ENCODE measurements around the gene MXI1.

The MXI1 gene

DNA sequence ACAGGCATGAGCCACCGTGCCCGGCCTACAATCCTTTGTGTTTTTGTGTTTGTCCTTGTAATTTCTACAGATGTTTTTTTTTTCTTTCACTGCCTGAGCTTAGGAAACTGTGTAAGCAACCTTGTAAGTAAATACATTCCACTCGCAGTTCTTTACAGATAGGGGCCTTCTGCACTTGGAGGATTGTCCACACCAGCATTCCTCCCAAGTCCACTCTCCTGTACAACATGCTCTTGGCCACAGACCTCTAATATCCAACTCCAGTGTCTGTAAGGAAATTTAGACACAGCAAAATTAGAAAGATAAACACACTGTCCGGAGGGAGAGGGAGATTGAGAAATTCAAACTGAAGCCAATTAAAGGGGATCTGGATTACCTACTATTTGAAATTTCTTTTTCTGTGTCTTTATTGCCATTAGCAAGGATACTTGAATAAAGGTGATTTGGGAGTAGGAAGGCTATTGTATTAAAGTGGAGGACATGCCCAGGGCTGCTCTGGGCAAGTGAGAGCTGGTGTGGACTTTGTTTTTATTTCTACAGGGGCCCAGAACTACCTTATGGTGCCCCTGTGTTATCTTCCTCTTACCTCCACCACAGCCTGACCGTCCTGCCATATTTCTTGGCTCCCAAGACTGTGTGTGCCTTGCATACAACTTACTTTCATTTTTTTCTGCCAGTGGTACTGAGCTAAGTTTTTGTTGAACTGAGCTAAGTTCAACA lies 9.7 kb downstream of the MXI1 start:
- DNase-seq: no peak

GRCh38 chr10:110217662-110218008 lies 10.2 kb downstream of the MXI1 start:
- DNase-seq: no peak

DNA sequence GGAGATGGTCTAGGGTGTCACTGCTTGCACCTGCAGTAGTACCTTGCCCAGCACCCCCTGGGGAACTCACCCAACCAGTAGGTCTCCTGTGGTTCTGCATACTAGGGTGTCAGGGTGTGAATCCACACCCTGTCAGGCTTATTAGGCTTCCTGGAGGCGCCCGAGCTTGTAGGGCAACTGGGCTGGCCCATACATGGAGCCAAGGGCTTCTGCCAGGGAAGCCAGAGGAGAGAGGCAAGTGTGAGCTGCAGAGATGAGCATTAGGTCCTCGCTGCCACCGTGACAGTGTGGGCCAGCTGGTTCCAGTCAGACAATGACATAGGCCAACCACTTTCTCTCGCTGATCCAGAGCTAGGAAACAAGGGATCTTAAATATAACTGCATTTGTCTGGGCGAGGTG lies 11.2 kb downstream of the MXI1 start:
- no peak for DNase-seq

DNA sequence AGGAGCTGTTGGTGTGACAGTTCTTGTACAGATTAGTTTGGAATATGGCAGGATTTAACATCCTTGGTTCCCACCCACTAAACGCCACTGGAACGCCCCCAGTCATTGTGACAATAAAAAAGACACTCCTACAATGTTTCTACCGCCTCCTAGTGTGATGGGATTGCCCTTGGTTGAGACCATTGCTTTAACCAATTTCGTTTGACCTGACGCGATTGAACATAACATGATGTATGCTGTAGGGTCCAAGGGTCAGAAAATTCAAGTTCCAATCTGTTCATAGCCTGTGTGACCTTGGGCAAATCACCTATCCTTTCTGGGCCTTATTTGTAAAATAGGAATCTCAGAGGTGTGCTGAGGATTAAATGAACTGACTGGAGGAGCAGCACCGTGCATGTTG lies 12.5 kb downstream of the MXI1 start:
- no peak for DNase-seq

GRCh38 chr10:110220398-110220797 lies 13.0 kb downstream of the MXI1 start:
- DNase-seq: no peak

DNA sequence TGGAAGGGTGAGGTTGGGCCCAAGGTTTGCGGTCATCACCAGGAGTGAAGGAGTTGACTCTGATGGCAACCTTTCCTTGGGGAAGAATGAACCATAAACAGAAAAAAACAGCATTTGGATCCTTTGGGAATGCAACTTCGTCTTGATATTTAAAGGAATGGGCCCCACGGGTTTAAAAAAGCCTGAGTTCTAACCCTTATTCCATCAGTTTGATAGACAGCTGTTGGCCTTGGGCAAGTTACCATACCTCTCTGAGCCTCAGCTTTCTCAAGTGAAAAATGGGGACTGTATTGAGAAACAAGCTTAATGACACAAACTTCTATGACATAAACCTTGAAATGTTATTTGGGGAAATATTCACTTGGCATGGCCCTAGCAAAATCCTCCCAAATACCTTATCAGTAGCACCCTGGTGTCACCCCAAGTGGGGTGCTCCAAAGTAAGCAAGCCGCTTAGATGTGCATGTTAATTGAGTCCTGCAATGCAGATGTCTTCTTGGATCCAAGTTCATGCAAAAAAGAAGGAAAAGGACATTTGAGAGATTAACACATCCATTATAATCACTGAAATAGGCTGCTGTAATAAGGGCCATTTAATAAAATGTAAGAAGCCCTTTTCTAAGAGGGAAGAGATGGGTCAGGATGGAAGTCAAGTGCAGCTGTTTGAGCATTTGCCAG lies 13.8 kb downstream of the MXI1 start:
- DNase-seq: no peak

DNA sequence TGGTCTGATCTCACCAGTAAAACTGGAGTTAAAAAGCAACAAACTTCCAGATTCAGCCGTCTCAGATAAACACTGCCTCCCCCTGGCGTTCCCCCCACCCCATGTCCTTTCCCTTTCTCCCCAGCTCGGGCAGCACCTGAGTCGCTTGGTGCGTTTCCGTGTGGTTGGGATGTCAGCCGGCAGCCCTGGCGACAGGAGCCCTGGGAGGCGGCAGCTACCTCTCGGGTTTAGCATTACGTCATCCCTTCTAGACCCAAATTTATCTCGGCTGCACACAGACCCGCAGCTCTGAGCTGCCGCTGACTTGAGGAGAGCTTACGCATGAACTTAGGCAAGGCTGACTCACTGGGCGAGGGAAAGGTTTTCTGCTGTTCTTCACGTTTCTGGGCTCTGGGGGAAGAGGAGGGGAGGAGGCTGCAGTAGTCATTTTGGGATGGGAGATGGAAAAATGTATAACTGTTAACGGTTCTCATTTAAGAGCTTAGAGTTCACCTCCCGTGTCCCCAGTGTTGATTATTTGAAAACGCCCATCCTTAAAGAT lies 14.4 kb downstream of the MXI1 start:
- peak; percentile 88 for DNase-seq

GRCh38 chr10:110222641-110223297 lies 15.4 kb downstream of the MXI1 start:
- DNase-seq: no peak

DNA sequence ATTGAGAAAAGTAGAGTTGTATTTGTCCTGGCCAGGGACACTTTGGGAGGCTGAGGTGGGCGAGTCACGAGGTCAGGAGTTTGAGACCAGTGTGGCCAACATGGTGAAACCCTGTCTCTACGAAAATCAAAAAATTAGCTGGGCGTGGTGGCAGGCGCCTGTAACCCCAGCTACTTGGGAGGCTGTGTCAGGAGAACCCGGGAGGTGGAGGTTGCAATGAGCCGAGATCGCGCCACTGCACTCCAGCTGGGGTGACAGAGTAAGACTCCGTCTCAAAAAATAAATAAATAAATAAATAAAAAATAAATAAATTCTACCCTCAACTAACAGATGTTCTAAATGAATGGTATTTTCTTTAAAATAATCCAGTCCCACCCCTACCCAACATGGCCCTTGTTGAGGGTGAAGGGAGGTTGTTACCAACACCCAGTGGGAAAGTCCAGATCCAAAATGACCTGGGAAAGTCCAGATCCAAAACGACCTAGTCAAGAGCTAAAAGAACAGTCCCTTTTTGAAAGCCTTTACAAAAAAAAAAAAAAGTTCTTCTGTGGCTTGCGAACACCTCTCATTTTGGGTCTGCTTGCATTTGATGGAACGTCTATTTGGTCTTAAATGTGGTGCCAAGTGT lies 16.0 kb downstream of the MXI1 start:
- no peak for DNase-seq

DNA sequence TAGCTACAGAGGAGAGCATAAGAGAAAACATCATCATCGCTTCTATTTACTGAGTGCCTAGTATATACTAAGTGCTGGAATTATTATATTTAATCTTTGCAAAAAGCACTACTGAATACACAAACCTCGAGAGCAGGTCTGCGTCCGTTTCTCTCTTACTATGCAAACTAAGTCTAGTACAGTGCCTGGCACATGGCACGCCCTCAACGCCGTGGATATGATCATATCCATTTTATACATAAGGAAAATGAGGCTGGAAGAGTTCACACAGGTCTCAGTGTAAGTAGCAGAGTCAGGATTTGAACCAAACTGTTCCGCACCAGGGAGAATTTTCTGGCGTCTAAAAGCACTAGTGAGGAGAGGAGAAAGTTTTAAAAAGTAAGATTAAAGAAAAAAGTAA lies 17.6 kb downstream of the MXI1 start:
- DNase-seq: no peak

- DNase-seq: no peak
Observed at GRCh38 chr10:110225441-110225755, 18.0 kb downstream of the MXI1 start.

DNA sequence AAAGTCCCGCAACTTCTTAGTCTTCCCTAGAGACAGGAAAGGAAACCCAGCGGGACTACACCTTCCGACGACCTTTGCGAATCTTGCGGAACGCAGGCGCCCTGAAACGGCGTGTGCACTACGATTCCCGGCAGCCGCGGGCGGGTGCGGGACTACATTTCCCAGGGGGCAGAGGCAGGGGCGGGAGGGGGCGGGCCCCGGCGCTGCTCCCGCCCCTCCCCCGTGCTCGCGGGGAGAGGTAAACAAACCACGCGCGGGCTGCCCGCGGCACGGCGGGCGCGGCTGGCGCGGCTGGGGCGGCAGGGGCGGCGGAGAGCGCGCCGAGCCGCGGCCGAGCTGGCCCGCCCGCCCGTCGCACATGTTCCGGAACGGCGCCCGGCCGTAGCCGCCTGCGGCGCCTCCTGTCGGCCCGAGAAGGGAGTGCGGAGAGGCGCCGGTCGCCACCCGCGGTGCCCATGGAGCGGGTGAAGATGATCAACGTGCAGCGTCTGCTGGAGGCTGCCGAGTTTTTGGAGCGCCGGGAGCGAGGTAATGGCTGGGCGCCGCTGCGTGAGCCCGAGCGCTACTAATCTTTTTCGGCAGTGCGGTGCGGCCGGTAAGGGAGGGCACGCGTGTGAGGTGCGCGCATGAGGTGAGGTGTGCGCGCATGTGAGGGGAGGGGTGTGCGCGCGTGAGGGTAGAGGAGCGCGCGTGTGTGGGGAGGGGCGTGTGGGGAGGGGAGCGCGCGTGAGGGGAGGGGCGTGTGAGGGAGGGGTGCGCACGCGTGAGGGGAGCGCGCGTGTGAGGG lies 18.5 kb downstream of the MXI1 start:
- peak; percentile 93 for DNase-seq

- DNase-seq: peak; percentile 83
Observed at GRCh38 chr10:110226543-110226925, 19.1 kb downstream of the MXI1 start.

DNA sequence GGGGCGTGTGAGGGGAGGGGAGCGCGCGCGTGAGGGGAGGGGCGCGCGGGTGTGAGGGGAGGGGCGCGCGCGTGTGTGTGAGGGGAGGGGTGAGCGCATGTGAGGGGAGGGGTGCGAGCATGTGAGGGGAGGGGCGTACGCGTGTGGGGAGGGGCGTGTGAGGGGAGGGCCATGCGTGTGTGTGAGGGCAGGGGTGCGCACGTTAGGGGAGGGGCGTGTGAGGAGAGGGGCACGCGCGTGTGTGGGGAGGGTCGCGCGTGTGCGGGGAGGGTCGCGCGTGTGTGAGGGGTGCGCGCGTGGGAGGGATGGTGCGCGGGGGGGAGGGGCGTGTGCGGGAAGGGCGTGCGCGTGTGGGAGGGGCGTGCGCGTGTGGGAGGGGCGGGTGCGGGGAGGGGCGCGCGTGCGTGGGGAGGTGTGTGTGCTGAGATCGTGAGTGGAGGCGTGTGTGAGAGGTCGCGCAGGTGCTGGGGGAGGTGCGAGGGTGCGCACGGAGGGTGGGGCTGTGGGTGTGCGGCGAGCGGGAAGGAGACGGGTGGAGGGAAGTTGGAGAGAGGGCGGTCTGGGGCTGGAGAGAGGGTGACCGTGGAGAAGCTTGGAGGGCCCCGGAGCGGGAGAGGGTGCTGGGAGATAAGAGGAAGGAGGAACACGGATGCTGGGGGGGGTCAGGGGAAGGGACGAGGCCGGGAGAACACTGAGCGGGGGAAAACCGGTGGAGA lies 19.7 kb downstream of the MXI1 start:
- DNase-seq: peak; percentile 39

GRCh38 chr10:110228066-110228465 lies 20.7 kb downstream of the MXI1 start:
- DNase-seq: no peak

GRCh38 chr10:110229155-110229554 lies 21.8 kb downstream of the MXI1 start:
- no peak for DNase-seq

DNA sequence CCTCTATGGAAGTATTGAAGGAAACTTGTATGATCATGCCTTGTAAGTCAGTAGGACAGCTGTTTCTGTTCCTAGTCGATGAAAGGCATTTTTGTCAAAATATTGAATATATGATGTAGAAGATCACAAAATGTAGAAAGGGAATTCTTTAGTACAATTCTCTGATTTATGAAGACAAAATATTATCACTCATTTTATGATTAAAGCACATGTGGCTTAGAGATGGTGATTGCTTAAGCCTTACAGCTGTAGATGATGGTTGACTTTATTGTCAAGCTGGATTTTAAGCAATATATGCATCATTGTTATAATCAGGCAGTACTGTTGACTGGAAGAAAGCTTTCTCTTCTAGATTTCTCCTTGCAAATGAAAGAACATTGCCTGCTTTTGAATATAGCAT lies 26.4 kb downstream of the MXI1 start:
- DNase-seq: no peak

- DNase-seq: no peak
Observed at GRCh38 chr10:110237894-110238480, 30.6 kb downstream of the MXI1 start.

- DNase-seq: no peak
Observed at GRCh38 chr10:110239892-110240291, 32.5 kb downstream of the MXI1 start.

DNA sequence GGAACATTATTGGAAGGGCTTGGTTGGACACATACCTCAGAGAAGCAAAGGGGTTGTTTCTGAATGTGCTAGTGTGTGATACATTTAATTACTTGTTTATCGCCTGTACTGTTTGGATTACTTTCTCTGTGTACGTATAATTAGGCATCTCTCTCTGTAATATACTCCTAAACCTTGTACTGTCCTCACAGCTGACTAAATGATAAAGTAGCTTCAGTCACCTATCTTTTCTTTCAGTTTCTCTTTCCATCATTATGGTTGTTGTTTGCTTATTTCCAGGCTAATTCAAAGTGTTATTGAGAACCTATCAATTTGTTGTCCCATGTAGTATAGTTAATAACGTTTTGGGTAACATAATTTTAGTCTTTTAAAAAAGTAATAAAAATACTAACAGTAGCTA lies 34.0 kb downstream of the MXI1 start:
- no peak for DNase-seq

GRCh38 chr10:110241841-110242240 lies 34.4 kb downstream of the MXI1 start:
- no peak for DNase-seq

- no peak for DNase-seq
Observed at GRCh38 chr10:110242511-110242910, 35.1 kb downstream of the MXI1 start.

All from activated CD4-positive, alpha-beta T cell treated with anti-CD3 and anti-CD28 coated beads, Interleukin-10, Interleukin-2, amounts not matched to agents 100 ng/mL and 50 ng/mL, durations not matched to agents 16 hours and 8 hours (primary cell).